ENCODE results near the gene ARNT2.

ARNT2 gene

GRCh38 chr15:80414546-80415357 lies 10.6 kb downstream of the ARNT2 start:
- DNase-seq, result no peak

DNA sequence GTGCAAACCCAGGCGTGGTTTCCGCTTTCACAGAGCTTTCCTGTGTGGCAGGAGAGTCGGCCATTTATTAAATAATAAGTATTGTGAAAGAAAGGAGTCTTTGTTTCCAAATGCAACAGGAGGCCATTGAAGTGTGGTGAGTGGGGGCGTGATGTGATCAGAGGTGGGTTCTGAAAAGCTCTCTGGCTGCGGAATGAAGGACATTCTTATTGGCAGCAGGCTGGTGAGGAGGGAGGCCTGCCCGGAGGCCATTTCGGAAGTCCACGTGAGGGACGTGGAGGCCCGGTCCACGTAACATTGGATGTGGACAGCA lies 11.1 kb downstream of the ARNT2 start:
- no peak for DNase-seq

DNA sequence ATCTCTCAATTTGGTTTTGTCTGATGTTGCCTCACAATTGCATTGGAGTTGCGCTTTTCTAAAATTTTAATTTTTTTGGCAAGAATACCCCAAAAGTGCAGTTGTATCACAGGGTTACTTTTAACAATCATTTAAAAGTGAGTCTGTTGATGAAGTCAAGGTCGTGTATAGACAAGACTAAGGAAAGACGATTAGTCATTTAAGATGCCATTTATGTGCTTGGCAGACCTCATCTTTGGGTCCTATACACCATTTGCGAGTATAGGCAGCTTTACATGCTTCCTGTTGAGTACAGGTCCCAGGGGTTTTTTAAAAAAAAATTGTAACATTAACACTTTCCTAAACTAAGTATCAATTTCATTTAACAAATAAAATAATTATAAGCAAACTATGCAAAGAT lies 12.5 kb downstream of the ARNT2 start:
- DNase-seq, result no peak

GRCh38 chr15:80418892-80419537 lies 14.8 kb downstream of the ARNT2 start:
- no peak for DNase-seq

- no peak for DNase-seq
Observed at GRCh38 chr15:80419546-80419945, 15.4 kb downstream of the ARNT2 start.

DNA sequence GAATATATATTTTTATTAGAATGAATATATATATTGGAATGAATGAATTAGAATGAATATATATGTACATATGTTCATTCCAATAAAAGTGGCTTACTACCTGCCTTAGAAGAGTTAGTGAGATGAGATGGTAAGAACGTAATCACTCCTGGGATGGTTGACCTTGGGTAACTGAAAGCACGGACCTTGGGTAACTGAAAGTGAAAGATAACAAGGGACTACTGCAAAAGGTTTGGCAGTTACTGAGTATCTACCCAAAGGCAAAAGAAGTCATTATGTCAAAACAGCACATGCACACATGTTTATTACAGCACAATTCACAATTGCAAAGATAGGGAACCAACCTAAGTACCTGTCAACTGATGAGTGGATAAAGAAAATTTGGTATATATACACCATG lies 16.5 kb downstream of the ARNT2 start:
- DNase-seq, result no peak

DNA sequence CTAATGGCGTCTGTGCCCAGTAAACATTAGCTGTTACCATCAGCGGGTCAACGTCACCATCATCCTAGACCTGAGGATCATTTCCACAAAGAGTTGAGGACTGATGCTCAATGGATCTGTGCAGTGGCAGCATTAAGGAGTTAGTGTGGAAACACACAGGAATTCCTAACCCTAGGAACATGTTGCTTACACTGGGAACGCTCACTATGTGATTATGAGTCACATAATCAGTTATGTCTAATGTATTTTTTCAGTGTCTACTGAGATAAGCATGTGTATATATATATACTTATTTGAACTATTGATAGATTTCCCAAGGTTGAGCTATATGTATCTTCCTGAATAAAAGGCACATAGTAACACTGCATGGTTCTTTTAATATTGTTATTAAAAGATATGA lies 19.0 kb downstream of the ARNT2 start:
- no peak for DNase-seq

GRCh38 chr15:80424381-80424780 lies 20.2 kb downstream of the ARNT2 start:
- no peak for DNase-seq

DNA sequence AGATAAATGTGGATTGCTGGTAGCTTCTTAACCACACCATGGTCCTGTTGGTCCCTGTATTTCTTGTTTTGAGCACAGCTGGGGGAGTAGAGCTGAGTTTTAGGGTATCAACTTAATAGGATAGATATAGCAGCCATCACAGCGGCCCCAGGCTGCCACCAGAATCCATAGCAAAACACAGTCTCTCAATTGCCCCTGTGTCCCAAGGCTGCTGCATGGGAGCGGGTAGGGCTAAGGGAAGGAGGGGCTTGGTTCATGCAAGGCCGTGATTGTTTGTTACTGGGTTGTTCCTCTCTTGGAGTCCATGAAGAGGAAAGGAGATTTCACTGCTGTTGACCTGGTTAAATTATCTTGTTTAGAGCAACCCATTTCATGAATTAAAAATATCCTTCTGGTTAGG lies 22.1 kb downstream of the ARNT2 start:
- DNase-seq, result no peak

DNA sequence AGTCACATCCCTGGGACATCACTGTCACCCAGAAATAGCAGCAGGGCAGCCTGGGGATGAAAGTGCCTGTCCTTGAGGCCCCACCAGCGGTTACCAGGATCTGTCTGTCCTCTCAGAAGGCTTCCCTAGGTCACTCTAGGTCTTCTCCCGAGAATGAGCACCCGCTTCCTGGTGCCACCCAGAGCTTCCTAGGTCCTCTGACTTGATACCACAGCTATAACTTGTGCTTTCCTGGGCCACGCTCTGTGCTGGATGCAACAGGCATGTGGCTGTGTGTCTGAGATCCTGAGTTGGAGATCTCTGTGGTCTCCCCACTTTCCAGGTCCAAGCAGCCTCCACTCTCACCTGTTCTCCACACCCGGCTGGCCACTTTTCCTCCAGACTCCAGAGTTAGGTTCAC lies 25.8 kb downstream of the ARNT2 start:
- DNase-seq, result no peak

GRCh38 chr15:80431635-80432344 lies 27.6 kb downstream of the ARNT2 start:
- no peak for DNase-seq

DNA sequence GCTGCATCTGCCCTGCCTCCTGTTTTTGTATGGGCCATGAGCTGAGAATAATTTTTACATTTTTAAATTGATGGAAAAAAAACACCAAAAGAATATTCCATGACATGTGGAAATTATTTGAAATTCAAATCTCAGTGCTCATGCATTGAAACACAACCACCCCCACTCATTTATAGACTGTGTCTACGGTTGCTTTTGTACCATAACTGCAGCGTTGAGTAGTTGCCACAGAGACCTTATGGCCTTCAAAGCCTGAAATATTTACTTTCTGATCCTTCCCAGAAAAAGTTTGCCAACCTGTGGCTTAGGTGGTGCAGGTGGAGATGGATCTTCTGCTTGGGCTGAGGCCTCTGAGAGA lies 28.1 kb downstream of the ARNT2 start:
- DNase-seq, result no peak

GRCh38 chr15:80433836-80434235 lies 29.7 kb downstream of the ARNT2 start:
- DNase-seq, result no peak

DNA sequence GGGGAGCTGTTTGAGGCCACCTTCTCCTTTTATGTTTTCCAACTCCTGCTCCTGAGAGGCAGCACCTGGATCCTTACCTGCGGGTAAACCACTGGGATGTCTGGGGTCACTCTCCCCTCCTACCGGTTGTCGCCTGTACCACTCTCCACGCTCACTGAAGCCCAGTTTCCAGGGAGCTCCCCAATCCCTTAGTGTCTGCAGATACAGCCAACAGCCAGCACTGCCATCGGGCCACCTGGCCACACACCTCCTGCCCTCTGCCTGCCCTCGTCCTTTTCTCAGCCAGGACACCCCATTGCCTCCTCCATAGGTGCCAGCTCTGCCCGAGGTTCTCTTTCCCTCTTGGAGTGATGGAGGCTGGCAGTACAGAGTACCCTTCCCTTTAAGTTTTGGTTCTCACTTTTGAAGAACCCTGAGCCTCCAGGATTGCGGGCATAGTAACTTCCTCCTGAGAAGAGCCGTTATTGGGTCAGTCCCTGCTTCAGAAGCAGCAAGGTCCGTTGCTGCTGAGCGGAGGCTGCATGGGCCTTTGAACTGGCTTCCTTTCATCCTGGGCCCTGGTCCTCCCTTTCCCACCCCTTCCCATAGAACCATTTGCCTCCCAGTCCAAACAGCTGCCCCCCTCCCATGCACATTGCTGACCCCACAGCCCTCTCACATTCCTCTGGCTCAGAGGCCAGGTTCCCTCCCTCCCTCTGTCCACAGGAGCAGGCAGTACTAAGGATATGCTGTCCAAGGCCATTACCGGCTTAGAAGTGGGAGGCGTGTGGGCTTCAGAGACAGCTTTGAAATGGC lies 30.9 kb downstream of the ARNT2 start:
- DNase-seq, result no peak

DNA sequence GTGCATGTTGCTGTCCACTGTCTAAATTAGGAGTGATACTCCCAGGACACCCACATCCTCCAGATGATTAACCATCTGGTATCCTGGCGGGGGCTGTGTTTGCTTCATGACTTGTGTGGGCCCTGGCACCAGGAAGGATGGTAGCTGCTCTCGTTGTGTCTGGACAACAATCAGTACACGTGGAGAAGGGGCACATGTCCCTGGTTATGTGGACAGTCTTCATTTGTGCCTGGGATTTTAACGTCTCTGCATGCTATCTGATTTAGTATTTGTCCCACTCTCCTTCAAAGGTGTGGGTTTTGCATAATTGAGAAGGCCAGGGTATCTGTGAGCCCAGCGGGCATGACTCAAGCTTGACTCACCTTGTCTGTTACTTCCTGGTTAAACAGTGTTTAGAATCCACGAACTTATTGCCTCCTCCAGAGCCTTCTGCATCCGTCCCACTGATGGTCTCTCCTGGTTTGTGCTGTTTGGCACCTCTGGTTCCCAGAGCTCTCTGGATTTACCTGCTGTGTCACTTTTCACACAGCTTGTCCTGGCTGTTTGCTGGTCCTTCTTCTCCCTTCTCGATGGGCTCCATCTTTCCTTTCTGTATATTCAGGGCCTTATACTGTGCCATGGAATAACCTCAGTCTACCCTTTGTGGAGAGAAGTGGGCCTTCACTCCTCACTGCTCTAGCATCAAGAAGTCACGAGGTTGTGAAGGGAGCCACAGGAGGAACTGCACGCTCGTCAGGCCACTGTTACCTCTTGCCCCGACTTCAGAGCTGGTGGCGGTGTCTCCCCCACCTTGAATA lies 32.5 kb downstream of the ARNT2 start:
- DNase-seq, result peak; percentile 30

DNA sequence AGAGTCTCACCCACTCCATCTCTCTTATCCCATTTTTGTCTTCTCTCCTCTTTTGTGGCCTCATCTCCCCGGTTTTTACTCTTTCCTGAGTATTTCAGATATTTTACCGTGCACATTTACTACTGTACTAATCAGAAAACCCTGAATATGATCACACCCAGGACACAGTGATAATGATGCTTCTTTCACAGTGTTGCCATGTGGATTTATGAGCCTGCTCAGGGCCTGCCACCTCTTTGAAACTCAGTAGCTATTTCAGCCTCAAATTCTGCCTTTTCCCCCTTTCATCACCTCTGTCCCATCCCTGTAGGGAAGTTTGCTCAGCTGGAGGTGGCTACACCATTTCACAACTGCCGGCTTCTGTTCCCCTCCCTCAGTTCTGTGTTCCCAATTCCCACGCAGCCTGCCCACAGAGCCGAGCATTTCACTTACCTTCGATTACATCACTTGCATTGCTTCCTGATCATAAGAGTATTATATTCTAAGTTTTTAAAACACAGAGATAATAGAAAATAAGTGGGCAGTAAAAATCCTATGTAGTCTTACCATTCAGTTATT lies 33.2 kb downstream of the ARNT2 start:
- no peak for DNase-seq

GRCh38 chr15:80439140-80439539 lies 35.0 kb downstream of the ARNT2 start:
- DNase-seq, result no peak

GRCh38 chr15:80440024-80440423 lies 35.8 kb downstream of the ARNT2 start:
- DNase-seq, result no peak

DNA sequence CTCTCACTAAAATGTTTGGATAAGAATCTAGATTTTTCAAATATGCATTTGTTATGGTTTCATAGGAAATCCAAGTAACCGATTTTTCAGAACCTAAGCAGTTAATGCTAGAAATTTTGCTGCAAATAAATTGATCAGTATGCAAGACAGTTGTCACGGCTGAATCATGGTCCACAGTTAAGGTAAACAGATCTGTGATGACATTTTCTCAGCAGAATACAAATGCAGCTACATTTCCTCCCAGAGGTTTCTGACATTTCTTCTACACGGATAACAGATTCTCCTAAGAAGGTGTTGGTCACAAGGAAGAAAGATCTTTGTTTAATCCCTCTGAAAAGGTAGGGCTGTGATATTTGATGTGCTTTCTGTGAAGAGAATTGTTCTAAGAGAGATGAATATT lies 36.9 kb downstream of the ARNT2 start:
- no peak for DNase-seq

GRCh38 chr15:80441714-80442113 lies 37.5 kb downstream of the ARNT2 start:
- no peak for DNase-seq

DNA sequence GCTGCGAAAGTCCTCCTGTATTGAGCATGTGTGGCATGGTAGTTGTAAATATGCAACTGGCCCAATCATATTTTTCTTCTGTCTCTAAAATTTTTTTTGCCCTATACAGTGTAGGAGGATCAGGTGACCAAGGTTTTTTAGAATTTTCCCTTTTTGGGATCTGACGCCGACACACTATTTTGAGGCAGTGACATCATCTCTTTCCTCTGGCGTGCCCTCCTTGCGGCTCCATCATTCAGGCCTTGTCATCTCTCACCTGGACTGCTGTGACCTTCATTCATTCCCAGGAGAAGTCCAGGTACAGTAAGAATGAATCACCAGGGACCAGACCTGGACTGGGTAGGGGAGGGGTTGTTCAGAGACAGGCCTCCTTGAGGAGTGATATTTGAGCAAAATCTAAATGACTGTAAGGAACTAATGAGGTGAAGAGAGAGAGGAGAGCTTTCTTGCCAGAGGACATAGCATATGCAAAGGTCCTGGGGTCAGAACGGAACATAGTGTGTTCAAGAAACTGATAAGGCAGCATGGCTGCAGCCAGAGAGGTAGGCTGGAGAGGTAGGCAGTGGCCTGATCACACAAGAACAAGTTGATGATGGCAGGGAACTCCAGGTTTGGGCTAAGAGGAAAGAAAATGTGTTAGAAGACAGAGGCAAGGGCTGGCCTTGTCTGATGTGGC lies 38.7 kb downstream of the ARNT2 start:
- no peak for DNase-seq
